Stimulated activated CD8-positive, alpha-beta memory T cell treated with anti-CD3 and anti-CD28 coated beads, Interleukin-7, amount 100 ng/mL, for 48 hours (primary cell): ENCODE results near the gene GNAO1.

Source experiments
- DNase-seq, 2 donors: peaks; one replicate each; pipeline ENCODE4 v3.0.0-alpha.2; 2020; ENCODE audit warnings: low read depth in 1 of 2; ENCODE audit errors: extremely low read depth in 1 of 2

The GNAO1 gene

DNA sequence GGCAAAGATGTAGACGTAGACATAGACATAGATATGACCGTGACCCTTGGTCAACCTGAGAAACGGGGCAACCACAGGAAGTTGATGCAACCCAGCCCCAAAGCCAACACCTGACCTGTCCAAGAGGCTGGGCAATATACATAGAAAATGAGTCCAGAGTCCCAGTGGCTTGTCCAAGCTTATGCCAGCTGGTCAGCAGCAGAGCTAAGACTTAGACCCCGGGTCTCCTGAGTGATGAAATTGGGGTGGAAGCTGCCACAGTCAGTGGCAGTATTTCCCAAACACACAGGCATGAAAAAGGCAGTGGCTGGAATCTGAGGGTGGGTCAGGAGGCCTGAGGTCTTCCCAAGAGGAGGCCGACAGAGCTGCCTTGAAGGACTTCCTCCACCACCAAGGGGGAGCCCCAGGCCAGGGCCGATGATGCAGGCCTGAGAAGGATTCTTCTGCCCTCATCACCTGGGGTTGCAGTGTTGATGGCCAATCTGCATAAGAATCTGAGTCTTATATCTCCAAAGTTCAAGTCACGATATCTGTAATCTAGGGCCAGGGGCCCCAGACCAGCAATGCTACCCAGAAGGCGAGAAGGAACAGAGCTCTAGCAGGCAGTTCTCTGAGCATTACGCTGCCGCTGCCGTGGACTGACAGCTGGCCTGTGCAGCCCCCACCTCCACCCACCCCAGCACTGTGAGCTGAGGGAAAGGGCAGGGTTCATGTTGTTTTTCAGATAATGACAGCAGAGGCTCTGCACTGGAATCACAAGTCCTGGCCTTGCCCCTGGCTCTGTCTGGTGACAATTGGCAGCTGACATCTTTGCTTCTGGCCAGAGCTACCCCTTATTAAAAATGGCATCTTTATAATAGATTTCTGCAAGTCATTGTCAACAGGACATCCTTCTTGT lies 72.7 kb downstream of the GNAO1 start:
- no peak for DNase-seq

DNA sequence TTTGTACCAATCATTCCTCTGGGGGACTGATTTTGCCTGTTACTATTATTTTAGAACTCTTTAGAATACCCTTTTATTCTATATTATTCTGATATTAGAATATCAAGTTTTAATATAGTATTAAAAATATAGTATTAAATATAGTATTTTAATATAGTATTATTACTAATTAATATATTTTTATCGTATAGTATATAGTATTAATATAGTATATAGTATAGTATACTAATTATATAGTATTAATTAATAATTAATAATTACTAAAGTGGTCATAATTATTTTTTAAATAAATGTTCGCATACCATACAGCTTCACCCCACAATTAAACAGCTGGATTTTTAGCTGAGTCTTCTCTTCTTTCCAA lies 73.3 kb downstream of the GNAO1 start:
- DNase-seq: no peak

DNA sequence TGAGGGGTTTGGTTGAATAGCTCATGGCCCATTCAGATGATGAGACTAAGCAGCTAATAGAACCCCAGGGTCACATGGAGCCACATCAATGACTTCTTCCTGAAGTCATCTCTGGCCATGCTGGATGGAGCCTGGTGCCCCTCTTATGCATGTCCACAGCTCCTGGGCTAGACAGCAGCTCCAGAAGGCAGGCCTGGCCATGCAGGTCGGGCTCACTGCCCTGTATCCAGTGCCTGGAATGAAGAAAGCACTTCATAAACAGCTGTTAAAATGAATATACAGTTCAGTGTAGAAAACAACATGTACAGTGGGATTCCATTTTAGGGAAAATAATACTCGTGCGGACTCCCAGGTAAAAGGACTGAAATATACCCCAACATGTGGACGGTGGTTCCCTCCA lies 73.9 kb downstream of the GNAO1 start:
- no peak for DNase-seq

DNA sequence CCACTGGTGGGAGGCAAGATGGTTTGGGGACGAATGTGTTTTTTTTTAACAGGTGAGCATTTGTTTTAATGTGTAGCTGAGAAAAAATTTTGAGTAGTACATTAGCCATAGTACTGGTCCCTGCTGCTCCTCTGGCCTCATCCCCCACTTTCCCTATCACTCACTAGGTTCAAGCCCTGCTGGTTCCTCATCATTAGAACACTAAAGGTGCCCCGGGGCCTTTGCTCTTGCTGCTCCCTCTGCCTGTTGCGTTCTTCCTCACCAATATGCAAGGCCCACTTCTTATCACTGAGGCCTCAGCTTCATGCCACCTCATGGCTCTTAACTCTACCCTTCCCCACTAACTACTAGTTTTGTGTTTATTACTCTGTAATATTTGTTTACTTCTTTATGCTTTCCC lies 74.5 kb downstream of the GNAO1 start:
- no peak for DNase-seq

DNA sequence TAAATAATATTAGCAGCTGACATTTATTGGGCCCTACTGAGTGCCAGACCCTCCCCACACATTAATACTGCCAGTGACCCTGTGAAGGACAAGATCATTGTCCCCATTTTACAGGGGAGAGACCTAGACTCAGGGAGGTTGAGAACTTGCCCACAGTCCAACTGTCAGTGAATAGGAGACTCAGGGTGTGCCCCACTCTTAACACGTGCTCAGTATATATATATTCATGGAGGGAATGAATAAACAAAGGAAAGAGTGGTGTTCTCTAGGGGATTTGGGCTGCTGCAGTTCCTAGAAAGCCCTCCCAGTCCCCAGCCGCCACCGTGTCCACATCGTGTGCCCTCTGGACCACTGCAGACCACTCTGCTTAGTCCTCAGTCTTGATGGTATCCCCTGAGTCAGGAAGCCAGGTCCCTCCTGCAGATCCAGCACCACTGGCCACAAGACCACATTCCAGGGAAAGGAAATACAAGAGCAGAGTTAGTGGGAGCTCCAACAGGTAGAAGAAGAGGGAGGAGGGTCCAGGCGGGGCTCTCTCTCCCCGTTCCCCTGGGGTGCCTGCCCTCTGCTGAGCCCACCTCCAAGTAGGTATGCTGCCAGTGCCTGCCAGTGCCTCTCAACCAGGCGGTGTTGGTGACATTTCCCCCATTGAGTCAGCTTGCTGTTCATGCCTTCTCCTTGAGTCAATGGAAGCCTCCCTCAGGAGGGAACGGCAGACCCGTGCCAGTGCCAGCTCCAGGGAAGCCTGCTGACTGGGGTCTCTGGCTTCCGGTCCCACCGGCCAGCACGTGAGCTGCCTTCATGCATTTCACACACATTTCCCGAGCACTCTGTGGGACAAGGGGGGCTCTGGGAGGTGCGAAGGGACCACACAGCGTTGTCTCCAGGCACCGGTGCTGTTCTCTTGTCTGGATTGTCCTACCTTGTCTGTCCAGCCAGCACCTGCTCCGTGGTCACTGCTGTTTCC lies 75.6 kb downstream of the GNAO1 start:
- DNase-seq: no peak

DNA sequence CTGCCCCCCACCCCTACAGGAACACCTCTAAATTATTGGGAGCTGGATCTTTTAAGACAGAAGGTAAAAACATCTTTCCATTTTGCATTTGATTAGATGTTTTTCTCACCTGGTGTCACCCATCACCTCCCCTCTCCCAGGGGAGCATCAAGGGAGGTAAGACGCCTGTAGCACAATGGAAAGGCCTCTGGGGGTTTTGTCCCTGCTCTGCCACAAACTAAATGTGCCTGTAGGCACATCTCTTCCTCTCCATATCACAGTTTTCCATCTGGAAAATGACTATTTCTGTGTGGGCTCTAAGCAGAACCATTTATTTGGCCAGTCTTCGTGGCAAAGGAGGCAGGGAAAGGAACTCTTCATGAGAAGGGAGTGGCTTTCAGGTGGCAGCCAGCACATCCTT lies 76.6 kb downstream of the GNAO1 start:
- DNase-seq: no peak

DNA sequence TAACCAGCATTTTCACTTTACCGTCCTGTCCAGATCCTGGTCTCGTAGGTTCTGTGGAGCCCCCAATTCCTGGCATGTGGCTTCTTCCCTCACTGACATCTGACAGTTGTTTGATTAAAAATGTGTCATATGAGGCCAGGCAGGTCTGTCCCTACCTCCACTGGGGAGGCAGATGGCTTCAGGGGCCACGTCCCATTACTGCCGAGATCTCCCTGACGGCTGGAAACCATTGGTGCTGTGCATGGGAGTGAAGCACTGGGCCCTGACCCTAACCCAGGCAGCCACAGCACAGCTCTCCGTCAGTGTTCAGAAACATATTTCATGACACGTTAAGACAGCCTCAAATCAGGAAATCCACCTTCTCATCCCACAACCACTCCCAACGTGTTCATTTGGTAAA lies 77.5 kb downstream of the GNAO1 start:
- no peak for DNase-seq

DNA sequence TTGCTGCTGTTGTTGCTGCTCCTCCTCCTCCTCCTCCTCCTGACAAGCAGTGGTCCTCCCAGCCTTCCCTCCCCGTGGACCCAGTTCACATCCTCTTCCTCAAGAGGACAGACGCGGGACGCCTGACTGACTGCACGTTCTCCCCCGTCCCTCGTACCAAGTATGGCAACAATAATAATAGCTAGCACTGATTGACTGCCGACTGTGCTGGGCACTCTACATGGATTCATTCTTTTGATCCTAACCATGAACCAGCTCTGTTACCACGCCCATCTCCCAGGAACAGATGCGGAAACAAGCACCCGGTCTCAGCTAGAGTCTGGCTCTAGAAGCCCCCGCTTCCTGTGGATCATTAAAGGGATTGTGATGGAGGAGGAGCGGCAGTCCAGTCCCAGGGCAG lies 78.0 kb downstream of the GNAO1 start:
- no peak for DNase-seq

DNA sequence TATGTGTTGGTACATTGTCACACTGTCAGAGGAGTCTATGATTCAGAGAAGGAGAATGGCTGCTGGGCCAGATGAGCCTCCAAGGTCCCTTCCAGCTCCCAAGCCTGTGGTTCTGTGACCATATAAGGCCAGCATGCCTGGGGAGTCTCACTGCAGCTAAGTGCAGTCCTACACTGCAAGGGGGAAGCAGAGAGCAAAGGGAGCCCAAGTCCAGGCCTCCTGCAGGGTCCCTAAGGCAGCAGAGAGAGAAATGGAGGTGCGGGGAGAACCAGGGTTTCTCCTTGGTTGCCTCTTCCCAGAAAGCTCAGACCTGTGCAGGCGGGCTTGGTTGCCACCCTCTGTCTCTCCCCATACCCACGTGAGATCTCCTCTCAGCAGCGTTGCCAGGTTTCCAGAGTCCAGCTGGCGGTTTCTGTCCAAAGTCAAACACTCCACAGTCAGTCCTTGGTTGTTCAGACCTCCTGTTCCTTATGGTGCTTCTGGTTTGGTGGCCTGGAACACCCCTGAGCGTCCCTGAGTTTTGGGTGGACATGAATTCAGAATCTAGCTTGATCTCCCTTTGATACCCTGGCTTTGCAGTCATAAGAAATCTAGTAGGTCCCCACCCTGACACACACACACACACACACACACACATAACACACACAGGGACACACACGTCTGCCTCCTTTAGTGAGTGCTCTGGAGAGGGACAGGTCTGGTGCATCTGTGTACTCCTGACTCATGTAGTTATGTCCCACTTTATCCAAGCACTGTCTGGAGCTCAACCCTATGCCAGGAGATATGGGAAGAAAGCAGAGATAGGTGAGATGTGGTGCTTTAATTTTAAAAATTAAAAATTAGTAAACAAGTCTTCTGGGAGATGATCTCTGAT lies 78.8 kb downstream of the GNAO1 start:
- no peak for DNase-seq

DNA sequence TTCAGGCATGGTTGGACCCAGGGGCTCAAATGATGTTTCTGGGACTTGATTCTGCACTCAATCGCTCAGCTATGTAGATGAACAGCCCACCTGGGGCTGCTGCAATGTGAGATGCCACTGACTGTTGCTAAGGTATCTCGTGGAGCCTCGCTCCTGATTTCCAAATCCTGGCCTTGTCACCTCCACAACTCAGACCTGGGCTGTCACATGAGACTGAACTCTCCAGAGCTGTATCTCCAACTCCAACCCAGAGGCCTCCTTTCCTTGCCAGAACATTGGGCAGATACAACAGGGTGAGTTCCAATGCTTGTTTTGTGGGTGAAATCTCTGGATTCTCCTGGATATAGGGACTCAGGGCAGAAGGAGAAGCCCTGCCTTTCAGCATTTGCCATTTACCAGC lies 79.5 kb downstream of the GNAO1 start:
- no peak for DNase-seq

DNA sequence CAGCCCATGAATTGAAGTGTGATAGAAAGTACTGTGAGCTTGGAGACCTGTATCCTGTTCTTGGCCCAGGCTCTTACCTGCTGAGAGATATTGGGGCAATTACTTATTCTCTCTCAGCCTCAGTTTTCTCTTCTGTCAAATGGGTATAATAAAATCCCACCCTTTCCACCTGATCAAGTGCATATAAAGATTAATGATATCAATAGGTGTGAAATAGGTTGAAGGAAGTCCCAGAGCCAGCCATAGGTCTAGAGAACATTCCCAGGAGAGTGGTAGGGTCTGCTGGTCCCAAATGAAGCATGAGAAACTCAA lies 81.2 kb downstream of the GNAO1 start:
- no peak for DNase-seq

DNA sequence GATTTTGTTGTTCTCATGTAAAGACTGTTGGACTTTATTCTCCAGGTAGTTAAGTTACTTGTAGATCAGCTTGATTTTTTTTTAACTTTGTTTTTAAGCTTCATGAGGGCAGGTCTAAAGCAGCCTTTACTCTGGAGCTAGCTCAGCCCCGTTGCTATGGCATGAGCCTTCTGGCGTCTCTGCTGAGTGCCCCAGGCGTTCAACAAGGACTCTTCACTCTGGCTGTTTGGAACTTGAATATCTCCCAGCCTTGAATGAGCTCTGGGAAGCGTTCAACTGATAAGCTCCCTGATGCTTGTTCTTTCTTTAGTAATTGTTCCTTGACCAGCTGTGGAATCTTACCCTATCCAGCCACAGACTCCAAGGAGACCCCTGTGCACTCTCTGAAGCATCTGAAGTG lies 82.3 kb downstream of the GNAO1 start:
- DNase-seq: no peak

DNA sequence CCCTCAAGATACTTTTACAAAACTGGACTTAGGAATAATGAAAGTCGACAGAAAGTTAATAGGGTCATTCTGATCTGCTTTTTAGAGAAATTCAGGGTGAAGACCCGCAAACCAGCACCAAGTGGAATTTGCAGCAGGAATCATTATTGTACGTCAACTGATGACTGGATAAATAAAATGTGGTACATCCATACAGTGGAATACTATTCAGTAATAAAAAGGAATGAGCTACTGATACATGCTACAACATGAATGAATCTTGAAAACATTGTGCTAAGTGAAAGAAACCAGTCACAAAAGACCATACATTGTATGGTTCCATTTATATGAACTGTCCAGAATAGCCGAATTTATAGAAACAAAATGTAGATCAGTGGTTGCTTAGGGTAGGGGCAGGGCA lies 83.1 kb downstream of the GNAO1 start:
- no peak for DNase-seq

DNA sequence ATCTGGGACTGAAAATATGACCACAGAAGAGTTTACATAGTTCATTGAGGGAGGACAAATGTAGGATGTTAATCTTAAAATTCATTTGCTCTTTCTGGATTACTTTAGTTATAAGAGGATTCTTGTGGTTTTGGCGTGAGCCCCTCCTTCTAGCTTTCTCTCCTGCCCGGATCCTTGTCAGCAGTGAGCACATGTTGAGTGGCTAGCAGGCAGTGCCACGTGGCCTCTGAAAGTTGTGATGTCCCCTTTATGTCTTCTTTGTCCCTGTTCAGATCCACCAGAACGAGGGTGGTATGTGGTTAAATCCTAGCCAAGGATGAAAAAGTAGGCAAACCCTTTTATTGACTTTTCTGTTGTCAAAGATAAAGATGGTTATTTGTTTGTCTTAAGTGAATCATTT lies 83.8 kb downstream of the GNAO1 start:
- no peak for DNase-seq

DNA sequence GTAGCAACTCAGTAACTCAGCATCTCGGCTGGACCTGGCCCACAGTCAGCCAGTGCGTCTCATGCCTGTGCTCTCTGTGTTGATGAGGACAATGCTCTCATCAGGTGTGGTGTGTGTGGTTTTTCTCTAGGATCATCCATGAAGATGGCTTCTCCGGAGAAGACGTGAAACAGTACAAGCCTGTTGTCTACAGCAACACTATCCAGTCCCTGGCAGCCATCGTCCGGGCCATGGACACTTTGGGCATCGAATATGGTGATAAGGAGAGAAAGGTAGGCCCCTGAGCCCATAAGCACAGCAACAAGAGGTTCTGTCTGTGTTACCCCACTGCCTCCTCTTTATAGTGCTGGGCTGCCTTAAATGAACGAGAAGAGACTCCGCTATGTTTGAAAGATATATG lies 84.5 kb downstream of the GNAO1 start:
- DNase-seq: no peak

DNA sequence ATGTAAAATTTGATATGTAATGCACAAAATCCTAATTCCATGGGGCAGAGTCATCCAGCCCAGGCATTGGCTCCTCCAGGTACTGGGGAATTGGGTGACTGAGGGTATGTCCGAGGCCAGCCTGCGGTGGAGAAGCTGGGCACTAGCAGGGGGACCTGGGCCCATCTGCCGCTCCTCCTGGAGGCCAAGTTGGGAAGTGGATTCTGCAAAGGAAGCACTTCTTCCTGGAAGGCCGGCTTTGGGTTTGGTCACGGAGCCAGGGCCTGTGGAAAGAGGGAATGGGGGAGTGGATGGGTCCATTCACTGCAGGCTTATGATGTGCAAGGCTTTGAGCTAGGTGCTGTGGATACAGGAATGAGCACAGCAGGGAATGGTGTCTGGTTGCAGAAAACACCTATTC lies 85.8 kb downstream of the GNAO1 start:
- no peak for DNase-seq

DNA sequence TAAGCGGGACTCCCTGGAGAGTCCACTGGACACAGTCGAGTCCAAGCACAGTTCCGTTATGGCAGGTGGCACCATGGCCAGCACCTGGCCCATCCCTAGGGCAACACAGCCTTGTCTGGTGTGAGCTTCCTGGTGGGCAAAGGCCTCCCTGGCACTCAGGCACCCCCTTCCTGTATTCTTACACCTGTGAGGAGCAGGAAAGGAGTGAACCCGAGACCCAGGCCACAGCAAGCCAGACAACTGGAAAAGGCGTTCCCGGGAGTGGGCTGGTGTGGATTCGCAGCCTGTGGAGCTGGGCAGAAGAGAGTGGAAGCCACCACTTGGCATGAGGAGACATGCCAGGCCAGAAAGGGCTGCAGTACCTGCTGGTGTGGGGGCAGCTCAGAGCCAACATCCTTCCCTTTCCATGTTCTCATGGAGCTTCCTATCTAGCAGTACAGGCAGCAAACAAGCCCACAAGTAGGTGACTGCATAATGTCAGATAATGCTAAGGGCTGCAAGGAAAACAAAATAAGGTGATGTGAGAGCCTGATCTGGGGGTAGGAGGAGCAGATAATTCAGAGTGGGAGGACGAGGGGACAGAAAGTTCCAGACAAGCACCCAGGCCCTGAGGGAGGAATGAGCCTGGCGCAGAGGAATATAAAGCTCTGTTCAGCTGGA lies 87.0 kb downstream of the GNAO1 start:
- DNase-seq: no peak

DNA sequence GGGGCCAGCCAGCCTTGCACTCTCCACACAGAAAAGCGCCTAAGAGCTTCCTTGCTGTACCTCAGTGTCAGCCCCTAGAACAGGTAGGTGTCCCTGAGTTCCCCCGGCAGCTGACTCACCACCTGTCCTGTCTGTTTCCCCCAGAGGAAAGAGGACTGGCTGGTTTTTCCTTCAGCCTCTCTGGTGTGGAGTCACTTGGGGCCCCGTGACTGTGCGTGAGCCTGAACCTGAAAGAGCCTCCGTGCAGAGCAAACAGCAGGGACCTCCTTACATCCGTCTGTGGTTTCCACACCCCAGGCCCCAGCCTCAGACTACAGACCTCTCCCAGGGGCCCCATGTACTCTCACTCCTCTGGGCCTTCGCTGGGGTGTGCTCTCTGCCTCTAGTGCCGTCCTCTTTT lies 87.8 kb downstream of the GNAO1 start:
- peak; percentile 44 for DNase-seq

DNA sequence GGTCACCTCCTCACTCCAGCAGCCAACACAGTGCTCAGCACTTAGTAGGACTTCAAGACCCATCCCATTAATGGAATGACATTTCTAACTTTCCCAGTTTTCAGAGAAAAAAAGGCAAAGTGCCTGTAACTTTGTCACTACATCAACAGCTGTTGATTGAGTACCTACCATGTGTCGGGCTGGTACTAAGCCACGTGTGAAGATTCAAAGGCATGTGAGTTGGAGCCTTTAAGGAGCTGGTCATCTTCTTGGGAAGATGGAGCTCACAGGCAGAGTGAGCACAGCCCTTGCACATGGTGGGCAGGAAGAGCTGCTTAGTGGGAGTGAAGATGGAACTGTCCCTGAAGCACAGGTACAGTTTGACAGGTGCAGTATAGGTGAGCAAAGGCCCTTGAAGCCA lies 88.6 kb downstream of the GNAO1 start:
- DNase-seq: no peak

DNA sequence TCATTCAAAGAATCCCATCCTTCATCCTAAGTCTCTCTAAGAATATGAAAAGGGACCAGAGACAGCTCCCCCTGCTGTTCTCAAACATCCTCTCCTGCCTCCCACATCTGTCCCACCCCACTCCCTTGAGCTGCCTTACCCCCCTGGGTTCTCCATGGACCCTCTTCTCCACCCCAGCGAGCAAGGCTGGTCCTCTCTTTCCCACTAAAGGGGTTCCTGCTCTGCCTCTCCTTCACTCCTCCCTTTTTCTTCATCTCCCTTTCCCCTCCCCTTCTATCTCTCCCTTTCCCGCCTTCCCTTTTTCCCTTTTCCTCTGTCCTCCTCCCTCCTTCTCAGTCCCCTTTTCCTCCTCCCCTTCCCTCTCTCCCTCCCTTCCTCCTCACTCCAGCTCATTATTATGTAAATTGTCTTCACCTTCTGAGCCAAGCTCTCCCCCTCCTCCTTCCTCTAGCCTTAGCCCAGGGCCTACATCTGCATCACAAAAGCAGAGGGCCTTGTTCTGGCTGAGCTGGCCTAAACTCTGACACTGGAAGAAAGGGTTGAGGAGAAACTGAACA lies 90.0 kb downstream of the GNAO1 start:
- DNase-seq: no peak
